K562 (cell line): ENCODE results near the gene OR5B21. TPM values are rescaled to one million over a fixed set of nuclear protein-coding genes. Genes with fewer than 3 reads are reported as not detected.

ENCODE experiments used
- ATAC-seq: fragments of 200-7000 bp; cut with Tn5 transposase; 3 replicates; pipeline ENCODE4 v1.9.1; 2020; ENCODE audit warnings: moderate library complexity
- BruUV-seq: library from RNA; stranded (reverse); fragments of 400-500 nt; replicated peaks from 2 replicates; lab custom pipeline; 2021; lab: Mats Ljungman, UMichigan
- CTCF ChIA-PET: fragments of 300-600 bp; formaldehyde crosslinking; extraction: SDS; loops from one replicate; lab custom pipeline; 2021; ENCODE audit warnings: low intra/inter-chr PET ratio; lab: Yijun Ruan, JAX
- POLR2A ChIA-PET: fragments of 300-600, 350-650 bp; sonication (Branson Sonifier 250); formaldehyde crosslinking; extraction: SDS; loops from one replicate; lab custom pipeline; 2021; ENCODE audit warnings: antibody characterized with exemption, inconsistent platforms; lab: Yijun Ruan, JAX
- DNase-seq, 4 experiments: peaks; one replicate each; pipeline versions ENCODE4 v3.0.0 to v3.0.0-alpha.2; 2011 to 2018; ENCODE audit warnings: low spot score in 3 of 4, mixed read lengths in 3 of 4; ENCODE audit errors: extremely low read depth in 1 of 4
- FAIRE-seq: peaks from 2 replicates; lab custom pipeline; 2011; peaks lifted over from hg19 to GRCh38; lab: Jason Lieb, UNC
- H2AFZ ChIP-seq: 2 replicates; pipeline ENCODE4 v1.6.0; 2011; ENCODE audit warnings: low read depth, low read length, control low read depth, inconsistent platforms
- H3K27ac ChIP-seq: fragments of 200-600 bp; 3 replicates; pipeline ENCODE4 v1.8.0; 2011; ENCODE audit warnings: low read depth, mild to moderate bottlenecking, control low read depth, inconsistent platforms, low read length, moderate library complexity, mixed read lengths; ENCODE audit errors: extremely low read depth
- H3K27me3 ChIP-seq, 2 experiments: fragments of 300-600 bp in 1 of 2; 2 replicates in 1 of 2; 3 replicates in 1 of 2; pipeline versions ENCODE4 v1.6.0 to v1.8.0; 2011; ENCODE audit warnings: inconsistent platforms in 2 of 2, low read length in 2 of 2, mild to moderate bottlenecking in 1 of 2, mixed read lengths in 1 of 2, moderate library complexity in 1 of 2; ENCODE audit not compliant: control insufficient read depth in 2 of 2, insufficient read depth in 2 of 2
- H3K36me3 ChIP-seq: fragments of 300-600 bp; 3 replicates; pipeline ENCODE4 v1.8.0; 2011; ENCODE audit warnings: mild to moderate bottlenecking, low read length, inconsistent platforms; ENCODE audit not compliant: control insufficient read depth, insufficient read depth
- H3K4me1 ChIP-seq, 2 experiments: fragments of 200-600 bp in 1 of 2; replicated peaks in 1 of 2; 2 replicates in 1 of 2; 3 replicates in 1 of 2; pipeline versions ENCODE4 v1.5.1 to v1.8.0; 2011; ENCODE audit warnings: inconsistent platforms in 2 of 2, low read length in 2 of 2, mild to moderate bottlenecking in 1 of 2, mixed read lengths in 1 of 2, moderate library complexity in 1 of 2; ENCODE audit not compliant: control insufficient read depth in 2 of 2, insufficient read depth in 2 of 2
- H3K4me2 ChIP-seq: 2 replicates; pipeline ENCODE4 v1.6.1; 2011; ENCODE audit warnings: low read length, control low read depth, inconsistent platforms, mixed read lengths; ENCODE audit not compliant: insufficient read depth
- H3K4me3 ChIP-seq: fragments of 200-600 bp; sonication (generic), shearing (Covaris generic); 2 replicates; pipeline ENCODE4 v1.5.1; 2016; ENCODE audit warnings: control low read depth, inconsistent platforms
- H3K79me2 ChIP-seq: fragments of 200-600 bp; 3 replicates; pipeline ENCODE4 v1.8.0; 2011; ENCODE audit warnings: low read length, inconsistent platforms; ENCODE audit not compliant: control insufficient read depth, insufficient read depth
- H3K9ac ChIP-seq, 2 experiments: 2 replicates each; pipeline versions ENCODE4 v1.6.0 to v1.6.1; 2011; ENCODE audit warnings: low read depth in 2 of 2, low read length in 2 of 2, control low read depth in 1 of 2, inconsistent platforms in 1 of 2, mild to moderate bottlenecking in 1 of 2, mixed read lengths in 1 of 2; ENCODE audit not compliant: insufficient read depth in 1 of 2
- H3K9me1 ChIP-seq: one replicate; pipeline ENCODE4 v1.6.0; 2011; ENCODE audit warnings: inconsistent platforms, mild to moderate bottlenecking, low read length, moderate library complexity; ENCODE audit not compliant: control insufficient read depth, insufficient read depth
- H3K9me3 ChIP-seq: replicated peaks from 2 replicates; pipeline ENCODE4 v1.5.1; 2011; ENCODE audit warnings: low read depth, low read length, inconsistent platforms; ENCODE audit not compliant: control insufficient read depth, insufficient read depth
- H4K20me1 ChIP-seq: replicated peaks from 2 replicates; pipeline ENCODE4 v1.6.1; 2011; ENCODE audit warnings: low read length, inconsistent platforms, mixed read lengths; ENCODE audit not compliant: control insufficient read depth, insufficient read depth
- C11orf30 ChIP-seq: fragments of 450-650 bp; IDR thresholded peaks from 2 replicates; pipeline ENCODE4 v1.6.1; 2016; ENCODE audit warnings: low read depth, mild to moderate bottlenecking
- DMBX1 ChIP-seq: fragments of 250-450 bp; sonication (Bioruptor Pico); IDR thresholded peaks from 2 replicates; pipeline ENCODE4 v1.8.0; 2022; ENCODE audit warnings: inconsistent platforms, mild to moderate bottlenecking, moderate library complexity, borderline replicate concordance
- FOS ChIP-seq: IDR thresholded peaks from 3 replicates; pipeline ENCODE4 v1.6.1; 2011; ENCODE audit not compliant: insufficient read length; ENCODE audit errors: extremely low read depth
- MAZ ChIP-seq, 2 experiments: fragments of 450-650 bp in 1 of 2; sonication (generic) in 1 of 2; formaldehyde crosslinking; IDR thresholded peaks in 1 of 2; conservative IDR thresholded peaks in 1 of 2; 2 replicates each; pipeline versions ENCODE4 v1.4.0 to v1.5.0; 2020; ENCODE audit warnings: mild to moderate bottlenecking in 1 of 2, missing genetic modification reagents in 1 of 2
- PHB ChIP-seq: fragments of 250-450 bp; sonication (Bioruptor Pico); IDR thresholded peaks from 2 replicates; pipeline ENCODE4 v1.5.0; 2021
- ZFPM2 ChIP-seq: fragments of 250-450 bp; sonication (Bioruptor Pico); IDR thresholded peaks from 2 replicates; pipeline ENCODE4 v1.5.1; 2022; ENCODE audit warnings: mild to moderate bottlenecking
- ZNF431 ChIP-seq: sonication (generic); formaldehyde crosslinking; IDR thresholded peaks from 2 replicates; pipeline ENCODE4 v1.8.0; 2022; ENCODE audit warnings: mild to moderate bottlenecking, missing genetic modification reagents
- ZNF655 ChIP-seq: fragments of 250-450 bp; sonication (Bioruptor Pico); IDR thresholded peaks from 2 replicates; pipeline ENCODE4 v1.5.0; 2021
- WGBS: fragments of 100-300 bp; shearing (Covaris generic); methylation state at CpG from one replicate; pipeline ENCODE4 v1.1.6; 2016; ENCODE audit warnings: low coverage, mixed read lengths; ENCODE audit not compliant: insufficient coverage; ENCODE audit errors: missing lambda C conversion rate; 5-methylcytosine and 5-hydroxymethylcytosine counted together
- in situ Hi-C: fragments of 300-500 bp; cut with MboI; formaldehyde crosslinking; loops from 4 replicates; pipeline ENCODE4 v1.15.0; 2018; ENCODE audit warnings: inconsistent platforms, mixed read lengths
- intact Hi-C: fragments of 100-400 bp; cut with micrococcal nuclease; formaldehyde crosslinking; loops from 2 replicates; pipeline ENCODE4 v1.14.2; 2022
- polyA plus RNA-seq, 8 experiments: library from polyadenylated mRNA; depleted of rRNA in 4 of 8; stranded (reverse) in 5 of 8; unstranded in 3 of 8; fragments of >200 nt; fragmentation: Nextera tagmentation in 2 of 8; fragmentation: Illumina TruSeq in 1 of 8; extraction: Ambion mirVana in 2 of 8; extraction: Trizol in 1 of 8; gene quantifications; 2 replicates each; pipeline versions ENCODE4 v1.2.1 to v1.2.3, GENCODE V29; 2011 to 2014; ENCODE audit warnings: inconsistent platforms in 1 of 8, missing spikeins in 1 of 8
- total RNA-seq, 7 experiments: library from RNA; depleted of rRNA in 6 of 7; stranded (reverse); fragments of >200 nt in 6 of 7; fragmentation: Illumina TruSeq in 2 of 7; extraction: Trizol in 2 of 7; gene quantifications; 2 replicates each; pipeline versions ENCODE4 v1.2.1 to v1.2.3, GENCODE V29; 2011 to 2021; ENCODE audit warnings: low replicate concordance in 1 of 7

Gene OR5B21
- total and polyA plus RNA-seq, 9 of the 15 experiments (the other 6 are each of a cell fraction or from before 2014, with no cell fraction given), result not detected

- TF ChIP-seq DMBX1 (CRISPR knock-in tag) (no peak), ZFPM2 (CRISPR knock-in tag) (no peak), PHB (no peak), FOS (no peak), C11orf30 (no peak), MAZ (CRISPR knock-in tag; conservative IDR thresholded peaks at IDR 0.05 in 1 of 2, IDR thresholded peaks at IDR 0.05 in 1 of 2) (no peak)
These were observed 970 bp downstream of the OR5B21 start (continued) for GRCh38 chr11:58506935-58507334.

- POLR2A ChIA-PET, result interaction anchor here (0.6 kb wide), 1 partner anchor 1190 kb away, joined by 5 read pairs; no protein-coding TSS in a partner anchor
- Histone ChIP-seq H3K4me2 (no peak overlapping the region), H2AFZ (no peak overlapping the region), H3K9me1 (no peaks in the 10 kb centered on the region), H4K20me1 (no peaks in the 10 kb centered on the region), H3K4me3 (no peak overlapping the region), H3K9ac (no peak overlapping the region), H3K4me1 (no peaks in the 10 kb centered on the region), H3K27me3 (no peaks in the 10 kb centered on the region), H3K27ac (no peak overlapping the region), H3K79me2 (no peaks in the 10 kb centered on the region), H3K9me3 (no peaks in the 10 kb centered on the region), H3K36me3 (no peaks in the 10 kb centered on the region)
- in situ Hi-C loops (loop anchor here (25.0 kb wide), 2 partner anchors 694 to 844 kb away; partner anchors contain the start of genes CLP1 and ZDHHC5), intact Hi-C loops (no loop called here)
- no peak for DNase-seq
- FAIRE-seq, result no peak
- WGBS, result 11% methylated on average over 4 of the region's 4 CpGs
- BruUV-seq, result no TSS peak
- ATAC-seq, result no peak
- no peak for TF ChIP-seq ZNF431 (CRISPR knock-in tag)
- no peak for TF ChIP-seq ZNF655 (CRISPR knock-in tag)
- CTCF ChIA-PET, result no interaction called here
These were observed 2.1 kb downstream of the OR5B21 start for GRCh38 chr11:58505849-58506248.
